ENCODE data around the gene TSC22D2. TPM values are rescaled to one million over a fixed set of nuclear protein-coding genes. Genes with fewer than 3 reads are reported as not detected.

TSC22D2 gene
- total and polyA plus RNA-seq, 2 of the 4 experiments (the other 2 are of a cell fraction) = 12.2 to 20.5 TPM

GRCh38 chr3:150461399-150461798 lies 53.3 kb downstream of the TSC22D2 start:
- Histone ChIP-seq H3K9me1 (ENCODE audit: insufficient read depth, low read length) (peaks cover 10% of the 10 kb centered on the region), H3K79me1 (ENCODE audit: low read depth in 1 of 2, low read length in 2 of 2) (peaks cover 19 to 52% of the 10 kb centered on the region in 2 experiments), H3K4ac (ENCODE audit: low read depth, low read length) (no peak overlapping the region), H3K56ac (ENCODE audit: extremely low read depth, insufficient read depth, low read length) (no peak overlapping the region), H4K8ac (ENCODE audit: low read depth in 2 of 2, low read length in 2 of 2) (no peak overlapping the region), H3K27ac (ENCODE audit: insufficient read depth, low read length) (no peak overlapping the region), H3K9me3 (ENCODE audit: control insufficient read depth, insufficient read depth, low read length) (no peaks in the 10 kb centered on the region), H4K5ac (ENCODE audit: low read depth, low read length) (no peak overlapping the region), H4K91ac (ENCODE audit: insufficient read depth, low read depth, low read length) (no peak overlapping the region), H2BK20ac (ENCODE audit: low read depth, low read length) (no peak overlapping the region), H2BK5ac (ENCODE audit: low read depth, low read length, poor library complexity, severe bottlenecking) (no peak overlapping the region), H2AK5ac (ENCODE audit: low read depth, low read length) (no peak overlapping the region), H3K9ac (ENCODE audit: low read depth, low read length) (no peak overlapping the region), H3K27me3 (ENCODE audit: control insufficient read depth, insufficient read depth, low read length) (no peaks in the 10 kb centered on the region), H3K18ac (ENCODE audit: low read depth, low read length) (no peak overlapping the region), H2AK9ac (replicated peaks; ENCODE audit: low read depth, low read length, poor library complexity) (no peak overlapping the region), H2BK120ac (ENCODE audit: low read depth, low read length) (no peak overlapping the region), H3K4me2 (ENCODE audit: low read depth, low read length) (no peak overlapping the region), H3K4me3 (ENCODE audit: insufficient read depth, low read depth, low read length) (no peak overlapping the region), H2BK15ac (ENCODE audit: low read depth, low read length) (no peak overlapping the region), H3K4me1 (ENCODE audit: control insufficient read depth, insufficient read depth, low read length) (no peaks in the 10 kb centered on the region; the same call in 1 of the 2 replicates), H2AFZ (replicated peaks; ENCODE audit: low read length, poor library complexity) (no peak overlapping the region), H3K14ac (replicated peaks; ENCODE audit: low read depth, low read length) (no peak overlapping the region), H3K36me3 (ENCODE audit: control insufficient read depth, insufficient read depth, low read length) (peaks cover 10% of the 10 kb centered on the region), H4K20me1 (ENCODE audit: insufficient read depth, low read length) (peaks cover 3% of the 10 kb centered on the region; the same call in 1 of the 2 replicates), H3K23ac (ENCODE audit: low read depth, low read length) (no peak overlapping the region)
- dilution Hi-C loops (cut with HindIII; ENCODE audit: low sequenced_read_pairs, unreplicated experiment) = no loop called here
- DNase-seq (no peak), ATAC-seq (ENCODE audit: low read depth) (no peak)
- intact Hi-C loops (cut with micrococcal nuclease) = loop anchor here (10.0 kb wide), 1 partner anchor 63 kb away; no protein-coding TSS in a partner anchor
- no CpG with 5 or more reads among the region's 4 CpGs for WGBS, 2 experiments (ENCODE audit: extremely low coverage in 2 of 2, insufficient read length in 1 of 2)
- POLR2A ChIA-PET (ENCODE audit: unreplicated experiment) = no interaction called here
- no TSS peak for BruUV-seq (replicated peaks)
- CTCF ChIA-PET = no interaction called here
- TF ChIP-seq BHLHE40 (IDR thresholded peaks at IDR 0.05; ENCODE audit: low read depth, low read length) (no peak), RCOR1 (IDR thresholded peaks at IDR 0.05; ENCODE audit: insufficient replicate concordance, low read length) (no peak), MAFK (IDR thresholded peaks at IDR 0.05; ENCODE audit: low read depth, low read length) (no peak), MAZ (IDR thresholded peaks at IDR 0.05; ENCODE audit: borderline replicate concordance, low read depth, low read length) (no peak), MXI1 (IDR thresholded peaks at IDR 0.05; ENCODE audit: borderline replicate concordance, low read depth, low read length) (no peak), RAD21 (IDR thresholded peaks at IDR 0.05; ENCODE audit: low read length) (no peak), FOS (IDR thresholded peaks at IDR 0.05; ENCODE audit: low read depth, low read length) (no peak), RFX5 (IDR thresholded peaks at IDR 0.05; ENCODE audit: low read depth, low read length) (no peak), NFE2L2 (IDR thresholded peaks at IDR 0.05; ENCODE audit: low read depth, low read length) (no peak), SMC3 (IDR thresholded peaks at IDR 0.05; ENCODE audit: low read depth, low read length) (no peak), CHD1 (IDR thresholded peaks at IDR 0.05; ENCODE audit: low read depth, low read length) (no peak), USF2 (IDR thresholded peaks at IDR 0.05; ENCODE audit: low read depth, low read length) (no peak), CTCF (conservative IDR thresholded peaks at IDR 0.05; ENCODE audit: low read depth, low read length) (no peak)
- TF ChIP-seq, protein P1, sequence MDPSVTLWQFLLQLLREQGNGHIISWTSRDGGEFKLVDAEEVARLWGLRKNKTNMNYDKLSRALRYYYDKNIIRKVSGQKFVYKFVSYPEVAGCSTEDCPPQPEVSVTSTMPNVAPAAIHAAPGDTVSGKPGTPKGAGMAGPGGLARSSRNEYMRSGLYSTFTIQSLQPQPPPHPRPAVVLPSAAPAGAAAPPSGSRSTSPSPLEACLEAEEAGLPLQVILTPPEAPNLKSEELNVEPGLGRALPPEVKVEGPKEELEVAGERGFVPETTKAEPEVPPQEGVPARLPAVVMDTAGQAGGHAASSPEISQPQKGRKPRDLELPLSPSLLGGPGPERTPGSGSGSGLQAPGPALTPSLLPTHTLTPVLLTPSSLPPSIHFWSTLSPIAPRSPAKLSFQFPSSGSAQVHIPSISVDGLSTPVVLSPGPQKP (IDR thresholded peaks at IDR 0.05; ENCODE audit: borderline replicate concordance, low read depth, low read length) = no peak
- in situ Hi-C loops (cut with MboI; ENCODE audit: low sequenced_read_pairs) = no loop called here
